ENCODE results near the gene LAMA4. TPM values are rescaled to one million over a fixed set of nuclear protein-coding genes. Genes with fewer than 3 reads are reported as not detected.

The LAMA4 gene
- total and polyA plus RNA-seq, 2 of the 13 experiments (the other 11 are each of a cell fraction or from before 2014, with no cell fraction given): not detected

- FAIRE-seq: no peak
- BruUV-seq (replicated peaks): no TSS peak
- Histone ChIP-seq H3K4me2 (ENCODE audit: low read depth, low read length) (no peak overlapping the region), H3K9me3 (ENCODE audit: low read length) (no peaks in the 10 kb centered on the region), H3K4me3 (replicated peaks in 1 of 3; ENCODE audit: insufficient read depth in 1 of 3, low read depth in 2 of 3, low read length in 3 of 3) (no peak overlapping the region), H3K27me3 (ENCODE audit: control insufficient read depth in 1 of 2, insufficient read depth in 2 of 2, low read length in 2 of 2) (peaks cover 0 to 22% of the 10 kb centered on the region in 2 experiments; a peak in 2 of 5 replicates), H3K4me1 (ENCODE audit: insufficient read depth, low read length) (no peaks in the 10 kb centered on the region), H3K27ac (ENCODE audit: extremely low read length, insufficient read depth, low read length) (no peak overlapping the region), H4K20me1 (ENCODE audit: insufficient read depth, low read length) (no peaks in the 10 kb centered on the region), H2AFZ (ENCODE audit: low read length) (no peak overlapping the region), H3K9ac (ENCODE audit: insufficient read depth, low read depth, low read length) (no peak overlapping the region), H3K36me3 (replicated peaks in 1 of 2; ENCODE audit: control insufficient read depth in 1 of 2, insufficient read depth in 2 of 2, low read length in 2 of 2) (no peaks in the 10 kb centered on the region), H3K79me2 (ENCODE audit: insufficient read depth, low read length) (no peaks in the 10 kb centered on the region)
- intact Hi-C loops (cut with micrococcal nuclease; ENCODE audit: unreplicated experiment): no loop called here
- in situ Hi-C loops (cut with HindIII; ENCODE audit: extremely low pct_ligation_motif_present, low pct_unique_long_range_greater_than_20kb): loop anchor here (25.0 kb wide), 1 partner anchor 461 kb away; no protein-coding TSS in a partner anchor
- WGBS (ENCODE audit: low lambda C conversion rate): 0% methylated on average over 2 of the region's 2 CpGs
- no peak for TF ChIP-seq ZNF713 (CRISPR knock-in tag; IDR thresholded peaks at IDR 0.05)
- TF ChIP-seq NONO (IDR thresholded peaks at IDR 0.05): no peak
- TF ChIP-seq NONO (CRISPR knock-in tag; conservative IDR thresholded peaks at IDR 0.05): no peak
- no peak for TF ChIP-seq ZNF513 (CRISPR knock-in tag; conservative IDR thresholded peaks at IDR 0.05)
- TF ChIP-seq MNT (IDR thresholded peaks at IDR 0.05): peak; percentile 33; the same call in 1 of the 2 replicates
- no peak for TF ChIP-seq CHD4 (IDR thresholded peaks at IDR 0.05; ENCODE audit: borderline replicate concordance, low read length)
- TF ChIP-seq ARNT (IDR thresholded peaks at IDR 0.05): no peak
- DNase-seq (ENCODE audit: low spot score): no peak
- POLR2A ChIA-PET: no interaction called here
- CTCF ChIA-PET (ENCODE audit: low intra/inter-chr PET ratio, low total read pairs): no interaction called here
- no peak for ATAC-seq
Measured at GRCh38 chr6:112173221-112173804, 81.1 kb downstream of the LAMA4 start.
